ENCODE measurements around the gene RALGPS1.
"Not testable (repeated sequence)": the region's sequence is repeated elsewhere in the genome, so short reads cannot be mapped to it uniquely, and the experiment has no call there.

RALGPS1 gene

DNA sequence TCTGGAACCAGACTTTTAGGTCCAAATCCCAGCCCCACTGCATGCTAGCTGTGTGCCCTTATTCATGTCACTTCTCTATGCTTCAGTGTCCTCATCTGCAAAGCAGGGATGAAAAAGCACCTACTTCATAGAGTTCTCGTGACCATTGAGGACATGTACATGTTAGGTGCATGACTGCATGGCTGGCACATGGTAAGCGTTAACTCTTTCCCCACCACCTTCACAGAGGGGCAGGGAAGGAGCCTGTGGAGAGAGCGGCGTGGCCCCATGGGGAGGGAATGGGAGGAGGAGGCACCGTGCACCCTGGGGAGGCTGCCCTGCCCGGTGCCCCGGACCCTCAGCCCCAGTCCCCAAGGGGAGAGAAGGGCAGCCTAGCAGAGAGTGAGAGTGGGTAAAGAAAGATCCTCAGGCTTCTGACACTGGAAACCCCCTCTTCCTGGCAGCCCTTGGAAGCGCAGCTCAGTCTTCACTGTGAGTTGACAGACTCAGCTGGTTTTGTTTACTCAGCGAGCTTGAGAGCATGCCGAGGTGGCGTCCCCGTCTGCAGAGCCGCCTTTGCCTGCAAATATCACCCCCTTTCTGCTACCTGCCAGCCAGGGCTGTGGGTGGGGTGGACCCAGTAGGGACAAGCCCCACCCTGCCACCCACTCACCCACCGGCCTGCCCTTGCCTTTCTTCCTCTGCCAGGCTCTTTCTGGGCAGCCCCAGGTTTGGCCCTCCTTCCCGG lies 218.5 kb downstream of the RALGPS1 start:
- no peak for DNase-seq (ENCODE audit: low read depth in 2 of 2, low spot score in 1 of 2)

DNA sequence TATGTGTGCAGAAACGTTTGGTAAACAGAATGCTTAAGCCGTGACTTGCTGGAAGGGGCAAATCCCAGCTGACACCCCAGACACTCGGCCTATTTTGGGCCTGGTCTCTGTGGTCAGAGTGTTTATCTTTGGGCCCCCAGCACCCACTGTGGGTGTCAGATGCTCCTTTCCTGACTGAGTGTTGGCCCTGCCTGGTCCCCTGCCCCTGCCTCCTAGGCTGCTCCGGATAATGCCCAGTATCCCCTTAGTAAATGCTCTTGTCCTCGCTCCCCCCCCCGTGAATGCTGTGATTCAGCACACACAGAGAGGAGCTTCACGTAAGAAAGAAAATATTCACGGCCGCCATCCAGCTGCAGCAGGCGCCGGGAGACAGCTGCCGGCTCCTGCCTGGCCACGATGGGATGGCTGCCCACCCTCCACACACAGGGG lies 219.2 kb downstream of the RALGPS1 start:
- DNase-seq (ENCODE audit: low read depth in 2 of 2, low spot score in 1 of 2) = no peak

DNA sequence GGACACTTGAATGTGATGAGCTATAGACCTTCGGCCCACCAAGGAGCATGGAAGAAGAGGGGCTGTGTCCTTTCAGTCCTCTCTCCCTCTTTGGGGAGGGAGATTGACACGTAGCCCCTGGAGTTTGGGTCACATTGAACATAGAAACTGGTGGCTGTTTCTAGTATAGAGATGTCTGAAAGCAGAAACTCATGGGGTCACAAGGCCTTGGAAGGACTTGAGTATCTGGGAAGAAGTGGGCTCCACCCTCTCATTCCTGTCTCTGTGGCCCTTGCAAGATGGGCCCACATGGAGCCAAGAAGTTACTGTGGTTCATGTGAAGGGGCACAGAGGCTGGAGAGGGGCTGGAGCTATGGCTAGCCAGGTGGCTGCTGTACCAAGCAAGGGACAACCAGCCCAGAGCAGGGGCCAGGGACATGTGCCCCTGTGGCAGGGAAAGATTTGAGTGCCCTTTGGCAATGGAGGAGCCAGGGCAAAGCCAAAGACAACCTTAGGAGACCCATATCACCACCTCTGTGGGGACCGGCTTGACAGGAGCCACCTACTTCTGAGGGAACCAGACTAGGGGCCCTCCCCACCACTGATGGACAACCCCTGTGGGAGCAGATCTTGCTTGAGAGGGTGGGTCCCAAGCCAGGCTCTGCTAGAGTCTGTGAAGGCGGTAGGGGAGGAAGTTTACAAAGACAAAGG lies 220.6 kb downstream of the RALGPS1 start:
- no peak for DNase-seq (ENCODE audit: low read depth in 2 of 2, low spot score in 1 of 2)

DNA sequence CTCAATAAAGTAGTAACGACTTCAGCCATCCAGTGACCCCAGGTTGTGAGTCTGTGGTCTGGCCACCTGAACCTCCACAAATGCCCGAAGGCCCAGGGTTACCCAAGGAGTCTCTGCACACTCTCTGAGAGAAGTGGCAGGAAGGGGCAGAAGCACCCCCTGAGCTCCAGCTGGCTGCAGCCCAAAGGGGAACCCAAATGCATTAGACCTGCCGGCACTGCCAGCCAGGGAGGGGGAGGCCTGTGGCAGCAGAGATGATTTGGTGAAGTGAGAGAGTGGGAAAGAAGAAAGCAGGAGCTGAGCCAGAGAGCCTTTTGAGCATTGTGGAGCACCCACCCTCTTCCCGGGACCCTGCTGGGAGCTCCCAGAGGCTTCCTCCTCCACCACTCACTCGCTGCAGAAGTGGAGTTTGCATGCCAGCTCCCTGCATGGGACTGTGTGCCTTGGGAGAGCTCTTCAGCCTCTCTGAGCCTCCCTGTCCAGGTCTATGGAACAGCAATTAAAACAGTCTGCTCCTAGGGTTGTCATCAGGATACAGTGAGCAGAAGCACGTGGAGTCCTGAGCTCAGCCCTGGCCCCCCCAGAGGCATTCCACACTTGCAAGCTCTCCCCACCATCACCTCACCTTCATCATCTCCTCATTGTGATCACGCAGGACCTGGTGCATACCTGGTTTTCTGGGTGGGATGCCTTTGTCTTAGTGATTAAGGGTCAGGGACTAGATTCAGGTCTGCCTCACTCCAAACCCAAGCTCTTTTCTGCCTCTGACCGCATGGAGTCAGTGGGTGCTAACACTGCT lies 221.7 kb downstream of the RALGPS1 start:
- DNase-seq (ENCODE audit: low read depth in 2 of 2, low spot score in 1 of 2) = no peak

DNA sequence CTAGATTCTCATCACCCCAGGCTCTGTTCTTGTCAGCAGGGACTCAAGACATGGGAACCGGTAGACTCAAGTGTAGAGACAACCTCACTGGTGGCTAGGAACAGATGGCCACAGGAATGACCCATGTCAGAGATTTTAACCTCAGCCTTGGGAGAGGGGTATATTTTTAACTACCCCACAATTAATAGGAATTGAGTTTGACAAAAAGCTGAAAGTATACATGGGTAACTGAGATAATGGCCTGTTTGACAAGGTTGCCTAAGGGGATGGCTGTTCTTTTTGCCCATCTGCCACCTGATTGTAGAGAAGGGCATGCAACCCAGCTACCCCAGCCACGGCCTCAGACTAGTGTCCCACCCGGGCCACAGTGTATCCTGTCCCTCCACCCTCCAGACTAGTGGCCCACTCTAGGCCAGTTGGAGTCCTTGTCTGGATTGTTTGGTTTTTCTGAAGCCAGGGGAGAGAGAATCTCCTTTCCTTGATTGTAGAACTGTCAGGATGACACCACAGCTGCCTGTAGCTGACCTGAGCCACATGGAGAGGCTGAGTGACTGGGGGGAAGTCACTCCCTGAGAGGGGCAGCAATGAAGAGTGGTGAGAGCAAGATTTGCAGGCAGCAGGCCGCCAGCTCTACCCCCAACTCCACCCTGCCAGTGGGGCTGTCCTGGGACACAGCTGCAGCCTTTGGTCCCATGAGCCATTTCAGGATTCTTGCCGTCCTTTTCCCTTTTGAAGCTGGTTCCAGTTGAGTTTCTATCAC lies 222.5 kb downstream of the RALGPS1 start:
- DNase-seq (ENCODE audit: low read depth in 2 of 2, low spot score in 1 of 2) = no peak

DNA sequence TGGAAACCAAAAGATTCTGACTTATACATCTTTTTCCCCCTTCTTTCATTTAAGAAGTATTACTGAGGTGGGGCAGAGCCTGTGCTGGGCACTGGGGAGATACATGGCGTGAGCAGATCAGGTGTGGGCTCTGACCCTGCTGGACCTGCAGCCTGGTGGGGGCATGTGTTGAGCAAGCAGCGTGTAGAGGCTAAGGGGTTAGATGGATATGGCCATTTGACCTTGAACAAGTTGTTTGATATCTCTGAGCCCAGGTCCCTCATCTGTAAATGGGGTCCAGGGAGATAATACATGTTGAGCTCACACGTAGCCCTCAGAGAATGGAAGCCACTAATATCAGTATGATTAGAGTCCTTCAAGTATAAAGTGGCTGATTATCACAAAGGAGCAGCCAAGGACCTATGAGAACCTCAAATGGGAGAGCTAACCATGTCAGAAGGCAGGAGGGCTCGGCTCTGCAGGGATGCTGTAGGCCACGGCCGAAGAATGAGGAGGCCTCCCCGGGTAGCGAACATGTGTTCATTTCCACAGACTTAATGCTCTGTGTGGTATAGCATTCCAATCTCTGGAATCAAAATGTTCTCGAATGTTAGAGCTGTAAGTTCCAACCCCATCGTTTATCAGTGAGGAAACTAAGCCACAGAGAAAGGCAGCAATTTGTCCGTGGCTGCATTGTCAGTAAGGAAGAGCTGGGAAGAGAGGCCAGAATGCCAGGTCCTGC lies 223.2 kb downstream of the RALGPS1 start:
- DNase-seq (ENCODE audit: low read depth in 2 of 2, low spot score in 1 of 2) = no peak

DNA sequence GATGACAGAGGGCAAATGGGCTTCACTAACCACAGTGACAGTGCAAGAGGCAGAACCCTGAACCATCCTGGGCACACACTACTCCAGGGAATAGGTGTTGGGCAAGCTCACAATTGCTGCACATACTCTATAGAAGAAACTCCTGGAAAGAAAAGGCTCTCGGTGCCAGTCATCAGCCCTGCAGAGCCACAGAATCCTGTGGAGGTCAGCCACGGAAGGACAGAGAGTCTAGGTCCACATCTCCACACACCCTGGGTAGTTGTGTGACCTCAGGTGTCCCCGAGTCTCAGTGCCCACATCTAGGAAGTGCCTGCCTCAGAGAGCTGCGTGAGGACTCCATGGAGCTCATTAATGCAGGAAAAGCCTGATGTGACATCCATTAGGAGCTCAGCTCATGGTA lies 223.9 kb downstream of the RALGPS1 start:
- DNase-seq (ENCODE audit: low read depth in 2 of 2, low spot score in 1 of 2) = no peak

DNA sequence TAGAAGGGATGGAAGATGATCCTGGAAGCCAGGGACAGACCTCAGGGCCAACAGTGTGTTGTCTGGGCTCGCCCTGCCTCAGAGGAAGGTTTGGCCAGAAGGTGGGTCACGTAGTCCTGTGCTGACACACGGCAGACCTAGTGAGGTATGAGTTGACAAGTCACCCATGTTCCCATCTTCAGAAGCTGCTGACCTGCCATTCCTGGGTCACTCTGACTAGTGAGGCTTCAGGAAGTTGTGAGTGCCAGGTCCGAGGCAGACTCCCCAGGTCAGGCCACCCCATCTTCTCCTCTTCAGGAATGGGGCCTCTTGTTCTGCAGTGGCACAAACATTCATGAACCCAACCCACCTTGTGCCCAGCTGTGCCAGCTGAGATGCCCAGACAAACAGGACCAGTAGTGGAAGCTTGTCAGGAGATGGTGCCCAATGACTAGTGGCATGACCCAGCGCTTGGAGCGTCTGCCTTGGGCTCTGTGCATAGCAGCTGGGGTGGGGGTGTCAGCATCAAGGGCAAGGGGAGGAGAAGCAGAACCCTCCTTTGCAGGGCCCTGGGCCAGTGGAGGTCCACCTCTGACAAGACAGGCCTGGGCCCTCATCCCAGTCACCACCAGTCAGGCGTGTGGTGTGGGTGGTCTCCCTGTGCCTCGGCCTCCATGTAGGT lies 224.6 kb downstream of the RALGPS1 start:
- no peak for DNase-seq (ENCODE audit: low read depth in 2 of 2, low spot score in 1 of 2)

DNA sequence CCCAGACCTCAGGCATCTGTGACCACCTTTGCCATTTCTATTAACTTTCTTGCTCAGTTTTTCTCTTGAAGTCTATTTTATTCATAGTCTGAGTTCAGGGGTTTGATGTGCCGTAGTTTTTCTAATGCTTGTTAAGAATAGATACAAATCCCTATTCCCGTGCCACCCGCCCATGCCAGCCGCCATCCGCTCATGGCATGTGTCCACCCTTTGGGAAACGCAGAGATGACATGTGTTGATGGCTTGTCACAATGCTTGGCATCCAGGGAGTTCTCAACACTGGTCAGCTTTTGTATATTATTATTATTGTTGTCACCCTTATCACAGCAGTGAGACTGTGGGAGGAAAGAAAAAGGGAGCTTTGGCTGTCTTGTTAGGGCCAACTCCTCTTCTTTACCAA lies 225.2 kb downstream of the RALGPS1 start:
- no peak for DNase-seq (ENCODE audit: low read depth in 2 of 2, low spot score in 1 of 2)

DNA sequence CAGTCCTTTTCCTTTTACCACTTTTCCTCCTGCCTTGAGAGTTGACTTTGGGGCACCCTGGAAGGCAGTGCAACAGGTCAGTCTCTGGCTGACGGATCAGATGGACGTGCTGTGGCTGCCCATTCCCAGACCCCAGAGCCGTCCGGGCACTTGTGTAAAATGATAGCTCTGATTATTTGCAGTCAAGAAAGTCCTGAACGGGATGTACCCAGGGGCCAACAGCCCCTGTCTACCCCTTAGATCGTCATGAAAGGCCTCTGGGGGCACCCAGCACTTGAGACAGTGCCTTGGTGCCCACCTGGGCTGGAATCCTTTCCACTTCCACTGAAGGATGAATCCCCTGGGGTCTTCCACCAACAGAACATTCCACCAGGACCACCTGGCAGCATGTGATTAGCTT lies 225.6 kb downstream of the RALGPS1 start:
- no peak for DNase-seq (ENCODE audit: low read depth in 2 of 2, low spot score in 1 of 2)

DNA sequence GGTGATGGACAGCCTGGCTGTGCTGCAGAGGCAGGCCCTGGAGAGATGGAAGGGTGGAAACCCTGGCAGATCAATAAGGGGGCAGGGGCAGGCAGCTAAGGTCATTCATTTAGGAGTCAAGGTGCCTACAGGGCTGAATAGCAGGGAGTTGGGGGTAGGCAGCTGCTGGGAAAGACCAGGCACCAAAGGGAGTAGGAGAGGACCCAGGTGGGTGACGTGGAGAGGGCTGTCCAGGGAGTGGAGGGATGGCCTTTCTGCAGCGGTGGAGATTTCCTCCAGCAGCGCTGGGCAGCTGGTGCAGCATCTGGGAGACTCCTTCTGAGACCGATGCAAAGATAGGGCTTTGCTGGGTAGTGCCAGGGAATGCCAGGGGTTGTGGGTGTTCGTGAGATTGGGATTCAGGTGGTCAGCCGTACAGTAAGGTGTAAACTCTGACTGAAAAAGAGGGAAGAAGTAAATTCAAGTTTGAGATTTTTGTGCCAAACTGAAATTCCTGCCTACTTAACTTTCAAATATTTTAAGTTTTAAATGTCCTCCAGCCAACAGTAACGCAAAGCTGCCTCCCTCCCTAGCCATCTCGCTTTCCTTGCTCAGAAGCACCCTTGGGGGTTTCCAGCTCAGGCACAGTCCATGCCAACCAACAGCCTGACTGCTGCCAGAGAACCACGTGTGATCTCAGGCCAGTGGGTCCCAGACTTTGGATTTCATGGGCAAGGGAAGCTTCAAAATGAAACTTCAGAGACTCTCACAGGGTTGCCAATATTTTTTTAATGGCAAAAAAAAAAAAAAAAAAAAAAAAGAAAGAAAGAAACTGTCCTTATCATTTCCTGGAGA lies 226.5 kb downstream of the RALGPS1 start:
- DNase-seq (ENCODE audit: low read depth in 2 of 2, low spot score in 1 of 2) = no peak

DNA sequence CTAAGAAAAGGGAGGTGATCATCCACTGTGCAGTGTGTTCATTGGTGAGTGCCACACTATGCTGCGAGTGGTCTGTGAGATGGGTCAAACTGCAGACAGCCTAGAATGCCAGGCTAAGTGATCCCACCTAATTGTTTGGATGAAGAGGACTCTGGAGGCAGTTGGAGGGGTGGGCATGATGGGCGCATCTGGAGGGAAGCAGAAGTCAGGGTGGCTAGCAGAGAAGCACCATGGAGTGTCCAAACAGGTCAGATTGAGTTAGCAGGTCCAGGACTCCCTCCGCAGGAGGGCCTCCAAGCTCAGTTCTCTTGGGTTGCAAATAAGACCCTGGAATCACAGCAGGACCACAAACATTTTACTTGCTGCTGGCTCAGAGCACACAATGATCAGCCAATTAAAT lies 227.7 kb downstream of the RALGPS1 start:
- no peak for DNase-seq (ENCODE audit: low read depth in 2 of 2, low spot score in 1 of 2)

DNA sequence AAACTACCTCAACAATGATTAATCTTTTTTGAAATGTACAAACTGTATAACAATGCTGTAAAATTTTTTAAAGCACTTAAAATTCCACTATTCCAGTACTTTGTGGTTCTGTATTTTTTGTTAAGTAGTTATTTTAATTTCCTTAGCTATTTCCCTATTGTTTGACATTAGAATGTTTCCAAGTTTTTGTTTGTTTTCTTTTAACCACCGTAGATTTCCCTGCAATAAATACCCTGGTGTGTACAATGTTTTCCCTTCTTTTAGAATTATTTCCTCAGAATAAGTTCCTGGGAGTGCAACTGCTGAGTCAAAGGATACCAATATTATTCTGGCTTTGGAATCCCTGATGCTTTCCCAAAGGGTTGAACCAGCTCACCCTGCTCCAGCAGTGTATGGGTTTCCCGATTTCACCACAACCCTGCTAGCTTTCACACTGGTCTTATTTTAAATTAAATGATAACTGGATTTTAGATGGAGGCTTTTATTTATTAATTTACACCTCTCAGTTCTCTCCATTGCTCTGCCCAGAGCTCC lies 228.4 kb downstream of the RALGPS1 start:
- DNase-seq (ENCODE audit: low read depth in 2 of 2, low spot score in 1 of 2) = no peak

DNA sequence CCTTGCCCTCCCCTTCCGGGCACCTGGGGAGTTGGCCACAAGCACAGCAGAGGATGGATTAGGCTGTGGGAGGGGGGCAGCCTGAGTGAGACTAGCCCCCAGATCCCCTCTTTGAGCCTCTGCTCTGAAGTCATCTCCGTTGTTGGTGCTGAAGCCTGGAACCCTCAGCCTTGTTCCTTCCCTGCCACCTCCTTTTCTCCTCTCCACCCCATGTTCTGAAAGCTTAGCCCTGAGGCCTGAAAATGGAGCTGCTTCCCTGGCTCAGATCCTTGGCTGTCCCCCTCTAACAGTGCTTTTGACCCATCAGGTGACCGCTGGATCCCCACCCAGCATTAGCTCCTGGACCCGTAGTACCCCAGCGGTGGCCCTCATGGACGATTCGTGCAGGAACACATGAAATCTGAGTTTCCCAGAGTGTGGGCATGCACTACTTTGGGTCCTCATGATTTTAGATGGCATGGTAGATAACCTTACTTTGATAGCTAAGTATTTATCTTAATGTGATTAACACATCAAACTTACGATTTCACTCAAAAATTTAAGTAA lies 229.4 kb downstream of the RALGPS1 start:
- DNase-seq (ENCODE audit: low read depth in 2 of 2, low spot score in 1 of 2) = no peak

DNA sequence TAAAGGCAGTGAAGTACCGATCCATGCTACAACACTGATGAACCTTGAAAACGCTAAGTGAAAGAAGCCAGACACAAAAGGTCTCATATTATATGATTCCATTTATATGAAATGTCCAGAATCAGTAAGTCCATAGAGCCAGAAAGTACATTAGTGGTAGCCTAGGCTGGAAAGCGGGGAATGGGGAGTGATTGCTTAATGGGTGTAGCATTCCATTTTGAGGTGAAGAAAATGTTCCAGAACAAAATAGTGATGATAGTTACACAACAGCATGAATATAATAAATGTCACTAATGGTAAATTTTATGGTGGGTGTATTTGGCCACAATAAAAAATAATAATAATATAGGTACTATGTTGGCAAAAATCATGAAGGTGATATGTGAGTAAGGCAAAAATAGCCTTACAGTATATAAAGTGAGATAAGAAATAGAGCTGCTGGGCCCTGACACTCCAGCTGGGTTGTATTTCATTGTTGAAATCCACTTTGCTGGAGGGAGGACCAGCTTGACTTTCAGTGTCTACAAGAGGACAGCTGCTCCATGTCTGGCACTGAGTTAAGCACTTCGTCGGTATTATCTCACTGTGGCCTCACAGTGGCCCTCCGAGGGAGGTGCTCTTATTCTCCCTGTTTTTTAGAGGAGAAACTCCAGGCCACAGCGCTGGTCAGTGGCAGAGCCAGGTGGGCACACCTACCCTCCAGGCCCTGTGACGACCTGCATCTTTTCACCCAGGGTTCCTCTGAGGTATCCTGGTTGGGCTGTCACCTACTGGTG lies 230.3 kb downstream of the RALGPS1 start:
- DNase-seq (ENCODE audit: low read depth in 2 of 2, low spot score in 1 of 2) = no peak

DNA sequence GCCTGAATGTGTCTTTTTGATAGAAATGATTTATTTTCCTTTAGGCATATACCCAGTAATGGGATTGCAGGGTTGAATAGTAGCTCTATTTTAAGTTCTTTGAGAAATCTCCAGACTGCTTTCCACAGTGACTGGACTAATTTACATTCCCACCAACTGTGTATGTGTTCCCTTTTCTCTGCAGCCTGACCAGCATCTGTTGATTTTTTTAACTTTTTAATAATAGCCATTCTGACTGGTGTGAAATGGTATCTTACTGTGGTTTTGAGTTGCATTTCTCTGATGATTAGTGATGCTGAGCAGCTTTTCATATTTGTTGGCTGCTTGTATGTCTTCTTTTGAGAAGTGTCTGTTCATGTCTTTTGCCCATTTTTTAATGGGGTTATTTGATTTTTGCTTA lies 232.3 kb downstream of the RALGPS1 start:
- DNase-seq (ENCODE audit: low read depth in 2 of 2, low spot score in 1 of 2) = not testable (repeated sequence)

DNA sequence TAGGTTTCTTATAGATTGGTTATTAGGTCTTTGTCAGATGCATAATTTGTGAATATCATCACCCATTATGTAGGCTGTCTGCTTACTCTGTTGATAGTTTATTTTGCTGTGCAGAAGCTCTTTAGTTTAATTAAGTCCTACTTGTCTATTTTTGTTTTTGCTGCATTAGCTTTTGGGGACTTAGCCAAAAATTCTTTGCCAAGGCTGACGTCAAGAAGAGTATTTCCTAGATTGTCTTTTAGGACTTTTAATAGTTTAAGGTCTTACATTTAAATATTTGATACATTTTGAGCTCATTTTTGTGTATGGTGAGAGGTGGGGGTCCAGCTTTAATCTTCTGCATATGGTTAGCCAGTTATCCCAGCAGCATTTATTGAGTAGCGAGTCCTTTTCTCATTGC lies 232.7 kb downstream of the RALGPS1 start:
- DNase-seq (ENCODE audit: low read depth in 2 of 2, low spot score in 1 of 2) = no peak

DNA sequence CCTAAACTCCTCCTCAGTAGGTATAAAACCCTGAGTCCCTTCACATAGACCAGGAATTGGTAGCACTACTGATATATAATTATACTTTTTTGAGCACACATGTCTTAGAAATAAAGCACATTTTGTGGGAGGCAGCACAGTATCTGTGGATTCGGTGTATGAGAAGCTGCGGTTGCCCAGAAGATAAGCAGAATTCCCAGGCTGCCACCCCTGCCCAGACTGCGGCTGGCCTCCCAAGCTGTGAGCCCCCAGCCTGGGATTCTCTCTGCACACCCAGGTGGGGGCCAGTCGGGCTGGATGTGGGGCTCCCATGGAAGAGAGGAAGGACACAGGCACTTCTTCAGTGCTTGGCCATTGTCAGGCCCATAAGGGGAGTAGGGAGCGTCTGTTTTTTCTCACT lies 233.4 kb downstream of the RALGPS1 start:
- DNase-seq (ENCODE audit: low read depth in 2 of 2, low spot score in 1 of 2) = no peak

All from stimulated activated CD8-positive, alpha-beta memory T cell treated with anti-CD3 and anti-CD28 coated beads, Interleukin-4, amount 100 ng/mL, for 1 hour (primary cell).